C4-2B (cell line): Measurements from ENCODE around the gene HBS1L.

Experiments
- H3K27ac ChIP-seq: fragments of 450-650 bp; 2 replicates; pipeline ENCODE4 v1.5.1; 2017
- ZFX ChIP-seq: fragments of 450-650 bp; IDR thresholded peaks from 2 replicates; pipeline ENCODE4 v1.6.1; 2017
- TF ChIP-seq, protein P1 (sequence below): fragments of 450-650 bp; conservative IDR thresholded peaks from 2 replicates; pipeline ENCODE4 v1.5.1; 2017; ENCODE audit warnings: mild to moderate bottlenecking

The HBS1L gene

DNA sequence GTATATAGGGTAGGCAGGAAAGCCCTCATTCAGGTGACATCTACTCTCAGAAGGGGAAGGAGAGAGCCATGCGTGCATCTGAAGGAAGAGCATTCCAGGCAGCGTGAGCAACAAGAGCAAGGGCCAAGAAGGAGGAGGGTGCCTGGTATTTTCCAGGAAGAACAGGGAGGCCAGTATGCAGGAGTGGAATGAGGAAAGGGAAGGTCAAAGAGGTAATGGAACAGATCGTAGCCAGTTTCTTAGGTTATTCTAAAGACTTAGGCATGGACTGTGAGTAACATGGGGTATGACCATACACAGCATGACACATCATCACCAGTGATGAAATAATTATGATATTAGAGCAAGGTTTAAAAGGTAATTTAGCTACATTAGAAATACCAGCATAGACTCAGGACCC, 128.8 kb downstream of the HBS1L start:
- H3K27ac ChIP-seq, result no peak overlapping the region
- no peak for TF ChIP-seq ZFX

- H3K27ac ChIP-seq, result no peak overlapping the region
- TF ChIP-seq, protein P1, sequence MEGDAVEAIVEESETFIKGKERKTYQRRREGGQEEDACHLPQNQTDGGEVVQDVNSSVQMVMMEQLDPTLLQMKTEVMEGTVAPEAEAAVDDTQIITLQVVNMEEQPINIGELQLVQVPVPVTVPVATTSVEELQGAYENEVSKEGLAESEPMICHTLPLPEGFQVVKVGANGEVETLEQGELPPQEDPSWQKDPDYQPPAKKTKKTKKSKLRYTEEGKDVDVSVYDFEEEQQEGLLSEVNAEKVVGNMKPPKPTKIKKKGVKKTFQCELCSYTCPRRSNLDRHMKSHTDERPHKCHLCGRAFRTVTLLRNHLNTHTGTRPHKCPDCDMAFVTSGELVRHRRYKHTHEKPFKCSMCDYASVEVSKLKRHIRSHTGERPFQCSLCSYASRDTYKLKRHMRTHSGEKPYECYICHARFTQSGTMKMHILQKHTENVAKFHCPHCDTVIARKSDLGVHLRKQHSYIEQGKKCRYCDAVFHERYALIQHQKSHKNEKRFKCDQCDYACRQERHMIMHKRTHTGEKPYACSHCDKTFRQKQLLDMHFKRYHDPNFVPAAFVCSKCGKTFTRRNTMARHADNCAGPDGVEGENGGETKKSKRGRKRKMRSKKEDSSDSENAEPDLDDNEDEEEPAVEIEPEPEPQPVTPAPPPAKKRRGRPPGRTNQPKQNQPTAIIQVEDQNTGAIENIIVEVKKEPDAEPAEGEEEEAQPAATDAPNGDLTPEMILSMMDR, result no peak
- TF ChIP-seq ZFX, result no peak
These were observed 132.8 kb downstream of the HBS1L start for GRCh38 chr6:134921721-134922261.

GRCh38 chr6:134921276-134921675, 133.3 kb downstream of the HBS1L start:
- no peak for TF ChIP-seq ZFX
- TF ChIP-seq, protein P1, result no peak
- no peak overlapping the region for H3K27ac ChIP-seq

DNA sequence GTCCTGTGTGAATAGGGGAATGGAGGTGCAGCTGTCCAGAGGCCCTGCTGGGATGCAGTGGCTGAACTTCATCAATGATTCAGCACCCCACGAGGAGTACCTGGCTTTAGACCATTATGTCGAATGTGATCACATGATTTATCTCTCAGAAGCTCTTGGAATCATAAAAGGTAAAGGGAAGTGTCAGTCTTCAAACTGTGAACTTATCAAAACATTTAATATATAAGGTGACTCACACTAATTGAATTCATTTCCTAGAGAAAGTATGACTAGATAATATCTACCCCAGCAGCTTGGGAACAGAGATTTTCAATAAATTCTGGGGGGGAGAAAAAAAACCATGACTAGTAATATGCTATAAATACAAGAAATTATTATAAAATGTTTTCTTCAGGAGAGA, 134.2 kb downstream of the HBS1L start:
- TF ChIP-seq, protein P1, result no peak
- TF ChIP-seq ZFX, result no peak
- H3K27ac ChIP-seq, result no peak overlapping the region

GRCh38 chr6:134918418-134918961, 136.1 kb downstream of the HBS1L start:
- TF ChIP-seq, protein P1, result no peak; the same call in 1 of the 2 replicates
- no peak for TF ChIP-seq ZFX
- H3K27ac ChIP-seq, result no peak overlapping the region

DNA sequence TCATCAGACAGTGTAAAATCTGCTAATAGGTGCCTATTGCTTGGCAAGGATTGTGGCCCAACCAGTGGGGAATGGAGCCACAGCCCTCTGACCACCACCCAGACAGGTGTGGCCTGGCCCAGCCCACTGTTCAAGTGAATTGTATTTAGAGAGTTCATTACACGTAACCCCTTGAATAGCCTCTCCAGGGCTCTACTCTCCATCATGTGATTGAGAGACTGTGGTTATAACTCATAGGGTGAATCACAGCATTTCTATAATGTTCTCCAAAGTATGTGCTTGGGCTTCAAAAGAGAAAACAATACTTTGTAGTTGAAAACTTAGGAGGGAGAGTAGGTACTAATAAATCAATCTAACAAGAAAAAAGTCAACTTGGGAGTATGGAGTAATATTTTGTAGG, 143.1 kb downstream of the HBS1L start:
- no peak overlapping the region for H3K27ac ChIP-seq

DNA sequence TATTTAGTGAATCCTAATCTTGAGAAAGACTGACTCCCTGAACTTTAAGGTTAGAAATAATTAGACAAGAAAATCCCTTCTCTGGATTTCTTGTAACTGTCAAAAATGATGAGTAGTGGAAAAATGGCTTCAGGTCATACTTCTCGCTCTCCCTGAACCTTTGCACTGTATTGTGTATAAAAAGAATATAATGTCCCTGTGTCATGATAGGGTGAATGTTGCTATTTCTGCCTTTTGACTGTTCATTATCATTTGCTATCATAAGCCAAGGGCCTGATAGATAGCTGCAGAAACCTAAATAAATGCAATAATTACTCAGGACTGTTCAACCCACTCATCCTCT, 144.1 kb downstream of the HBS1L start:
- no peak overlapping the region for H3K27ac ChIP-seq
- TF ChIP-seq ZFX, result no peak
- TF ChIP-seq, protein P1, result no peak

More for the DNA sequence above, 143.1 kb downstream of the HBS1L start:
- TF ChIP-seq, protein P1, result no peak
- no peak for TF ChIP-seq ZFX
